GM19324 (cell line): Measurements from ENCODE around the gene SLC25A25.
"Not testable (repeated sequence)": the region's sequence is repeated elsewhere in the genome, so short reads cannot be mapped to it uniquely, and the experiment has no call there.

Experiments used
- ATAC-seq: cut with Tn5 transposase; IDR thresholded peaks from one replicate; pipeline ENCODE4 v1.9.1; 2021; ENCODE audit warnings: mild to moderate bottlenecking, moderate library complexity; ENCODE audit not compliant: unreplicated experiment, low FRiP score

SLC25A25 gene

GRCh38 chr9:128067645-128068385 lies at the start of gene SLC25A25:
Gene SLC25A25, plus strand, starts transcription at chr9:128068232. Its CDS starts 88 bp downstream, at chr9:128068320.
- ATAC-seq = peak; percentile 81

DNA sequence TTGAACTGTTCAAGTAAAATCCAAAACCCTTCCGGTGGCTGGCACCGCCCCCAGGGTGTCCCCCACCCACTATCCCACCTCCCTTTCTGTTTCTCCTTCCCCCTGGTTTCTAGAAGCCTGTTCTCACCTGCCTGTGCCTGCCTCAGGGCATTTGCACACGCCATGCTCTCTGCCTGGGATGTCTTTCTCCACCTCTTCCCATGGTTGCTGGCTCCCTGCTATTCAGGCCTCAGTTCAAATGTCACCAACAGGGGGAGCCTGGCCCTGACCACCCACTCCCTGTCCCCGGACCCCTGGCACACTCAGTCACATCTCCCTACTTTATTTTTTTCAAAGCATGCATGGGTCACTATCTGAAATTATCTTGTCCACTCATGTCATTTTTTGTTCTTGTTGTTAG lies 47.3 kb upstream of the SLC25A25 start:
- no peak for ATAC-seq

- no peak for ATAC-seq
Observed at GRCh38 chr9:128021098-128021497, 46.9 kb upstream of the SLC25A25 start.

- ATAC-seq = no peak
Observed at GRCh38 chr9:128022886-128023285, 45.1 kb upstream of the SLC25A25 start.

DNA sequence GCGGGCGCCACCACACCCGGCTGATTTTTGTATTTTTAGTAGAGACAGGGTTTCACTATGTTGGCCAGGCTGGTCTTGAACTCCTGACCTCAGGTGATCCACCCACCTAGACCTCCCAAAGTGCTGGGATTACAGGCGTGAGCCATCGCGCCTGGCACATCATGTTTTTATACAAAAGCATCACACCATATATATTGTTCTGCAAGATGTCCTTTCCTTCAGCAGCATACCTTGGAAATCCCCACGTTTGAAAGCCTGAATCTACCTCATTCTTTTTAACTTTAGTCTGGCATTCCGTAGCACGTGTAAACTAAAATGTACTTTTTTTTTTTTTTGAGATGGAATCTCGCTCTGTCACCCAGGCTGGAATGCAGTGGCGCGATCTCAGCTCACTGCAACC lies 44.4 kb upstream of the SLC25A25 start:
- ATAC-seq = not testable (repeated sequence)

DNA sequence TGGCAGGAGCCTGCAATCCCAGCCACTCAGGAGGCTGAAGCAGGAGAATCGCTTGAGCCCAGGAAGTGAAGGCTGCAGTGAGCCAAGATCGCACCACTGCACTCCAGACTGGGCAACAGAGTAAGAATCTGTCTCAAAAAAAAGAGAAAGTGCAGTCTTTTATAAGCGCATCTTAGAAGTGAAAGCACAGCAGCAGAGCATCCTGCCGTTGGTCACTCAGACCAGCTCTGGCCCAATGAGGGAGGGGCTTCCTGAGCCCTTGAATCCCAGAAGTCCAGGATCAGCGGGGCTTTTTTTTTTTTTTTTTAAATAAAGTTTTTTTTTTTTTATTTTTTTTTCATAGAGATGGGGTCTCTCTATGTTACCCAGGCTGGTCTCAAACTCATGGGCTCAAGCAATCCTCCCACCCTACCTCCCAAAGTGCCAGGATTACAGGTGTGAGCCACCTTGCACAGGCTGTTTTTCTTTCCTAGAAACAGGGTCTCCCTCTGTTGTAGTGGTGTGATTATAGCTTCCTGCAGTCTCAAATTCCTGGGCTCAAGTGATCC lies 43.2 kb upstream of the SLC25A25 start:
- no peak for ATAC-seq

- no peak for ATAC-seq
Observed at GRCh38 chr9:128025736-128026135, 42.3 kb upstream of the SLC25A25 start.

GRCh38 chr9:128026255-128026772 lies 41.7 kb upstream of the SLC25A25 start:
- no peak for ATAC-seq

DNA sequence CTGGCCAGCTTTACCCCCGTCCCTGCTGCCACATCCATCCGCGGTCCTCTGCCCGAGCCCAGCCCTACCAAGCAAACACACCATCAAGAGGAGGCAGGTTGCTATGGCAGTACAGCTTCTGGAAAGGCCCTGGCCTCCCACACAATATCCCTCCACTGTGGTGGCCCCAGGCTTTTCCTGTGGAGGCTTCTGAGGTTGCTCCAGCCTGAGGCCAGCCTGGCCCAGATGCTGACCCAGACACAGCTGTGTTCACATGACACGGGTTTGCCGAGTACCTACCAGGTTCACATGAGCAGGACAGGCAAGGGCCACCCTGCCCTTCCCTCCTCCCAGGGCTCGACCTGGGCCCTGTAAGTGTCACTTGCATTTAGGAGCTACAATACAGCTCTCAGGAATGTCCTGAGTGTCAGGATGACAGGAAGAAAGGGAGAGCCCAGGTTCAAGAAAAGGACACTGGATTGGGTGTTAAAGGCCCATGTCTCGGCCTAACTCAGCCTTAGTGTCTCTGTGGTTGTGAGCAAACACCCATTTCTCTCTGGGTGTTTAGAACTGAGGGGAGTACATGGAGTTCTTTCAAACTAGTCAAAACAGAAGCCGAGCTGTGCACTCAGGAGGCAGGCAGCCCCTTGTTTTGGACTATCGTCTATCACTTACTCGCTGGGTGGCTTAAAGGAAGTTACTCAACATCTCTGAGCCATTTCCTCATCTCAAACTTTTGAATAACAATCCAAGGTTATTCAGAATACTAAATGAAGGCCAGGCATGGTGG lies 41.1 kb upstream of the SLC25A25 start:
- ATAC-seq = no peak

DNA sequence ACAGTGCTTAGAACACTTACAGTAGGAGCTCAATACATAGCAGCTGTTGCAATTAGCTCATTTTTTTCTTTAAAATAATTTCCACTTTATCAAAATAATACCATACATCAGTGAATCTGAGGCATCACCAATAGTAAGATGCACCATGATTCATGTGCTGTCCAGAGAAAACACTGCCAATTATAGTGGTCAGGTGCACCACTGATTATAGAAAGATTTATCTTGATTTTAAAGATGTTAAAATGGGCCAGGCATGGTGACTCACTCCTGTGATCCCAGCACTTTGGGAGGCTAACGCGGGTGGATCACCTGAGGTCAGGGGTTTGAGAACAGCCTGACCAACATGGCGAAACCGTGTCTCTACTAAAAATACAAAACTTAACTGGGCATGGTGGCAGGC lies 40.3 kb upstream of the SLC25A25 start:
- ATAC-seq = no peak

DNA sequence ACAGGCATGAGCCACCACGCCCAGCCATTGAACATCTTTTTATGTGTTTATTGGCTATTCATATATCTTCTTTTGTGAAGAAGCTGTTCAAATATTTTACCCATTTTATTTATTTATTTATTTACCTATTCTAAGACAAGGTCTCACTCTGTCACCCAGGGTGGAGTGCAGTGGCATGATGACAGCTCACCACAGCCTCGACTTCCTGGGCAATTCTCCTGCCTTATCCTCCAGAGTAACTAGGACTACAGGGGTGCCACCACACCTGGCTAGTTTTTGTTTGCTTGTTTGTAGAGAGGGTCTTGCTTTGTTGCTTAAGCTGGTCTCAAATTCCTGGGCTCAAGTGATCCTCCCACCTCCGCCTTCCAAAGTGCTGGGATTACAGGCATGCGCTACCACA lies 34.4 kb upstream of the SLC25A25 start:
- no peak for ATAC-seq

GRCh38 chr9:128034821-128035652 lies 33.0 kb upstream of the SLC25A25 start:
- no peak for ATAC-seq

GRCh38 chr9:128036522-128036921 lies 31.5 kb upstream of the SLC25A25 start:
- ATAC-seq = not testable (repeated sequence)

GRCh38 chr9:128040783-128041182 lies 27.2 kb upstream of the SLC25A25 start:
- not testable (repeated sequence) for ATAC-seq

DNA sequence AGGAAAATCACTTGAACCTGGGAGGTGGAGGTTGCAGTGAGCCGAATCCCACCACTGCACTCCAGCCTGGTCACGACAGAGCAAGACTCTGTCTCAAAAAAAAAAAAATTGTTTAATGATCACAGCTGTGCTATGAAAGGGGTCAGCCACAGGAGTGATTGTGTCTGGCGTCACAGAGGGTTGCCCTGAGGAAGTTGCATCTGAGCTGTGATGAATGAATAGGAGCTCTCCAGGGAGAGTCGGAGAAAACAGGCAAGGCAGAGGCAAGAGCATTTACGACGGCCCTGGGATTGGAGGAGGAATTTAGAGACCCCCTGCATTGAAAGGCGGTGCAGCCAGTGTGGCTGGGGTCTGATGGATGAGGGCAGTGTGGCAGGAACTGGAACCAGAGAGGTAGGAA lies 26.0 kb upstream of the SLC25A25 start:
- no peak for ATAC-seq

DNA sequence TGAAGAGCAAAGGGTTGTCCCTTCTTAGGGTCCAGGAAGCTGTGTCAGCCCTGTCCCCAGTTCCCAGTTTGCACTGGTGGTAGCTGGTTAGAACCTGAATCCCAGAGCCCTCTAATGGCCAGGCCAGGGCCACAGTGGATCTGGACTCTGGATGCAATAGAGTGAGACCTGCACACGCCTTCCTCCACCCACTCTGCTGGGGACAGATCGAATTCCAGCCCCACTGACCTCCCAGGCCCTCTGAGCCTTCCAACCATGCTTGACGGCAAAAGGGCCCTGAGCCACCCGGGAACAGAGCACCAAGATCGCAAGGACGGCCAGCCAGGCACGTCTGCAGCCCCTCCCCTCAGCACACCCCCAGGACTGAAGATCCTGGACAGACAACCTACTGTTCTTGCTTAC lies 24.6 kb upstream of the SLC25A25 start:
- no peak for ATAC-seq

DNA sequence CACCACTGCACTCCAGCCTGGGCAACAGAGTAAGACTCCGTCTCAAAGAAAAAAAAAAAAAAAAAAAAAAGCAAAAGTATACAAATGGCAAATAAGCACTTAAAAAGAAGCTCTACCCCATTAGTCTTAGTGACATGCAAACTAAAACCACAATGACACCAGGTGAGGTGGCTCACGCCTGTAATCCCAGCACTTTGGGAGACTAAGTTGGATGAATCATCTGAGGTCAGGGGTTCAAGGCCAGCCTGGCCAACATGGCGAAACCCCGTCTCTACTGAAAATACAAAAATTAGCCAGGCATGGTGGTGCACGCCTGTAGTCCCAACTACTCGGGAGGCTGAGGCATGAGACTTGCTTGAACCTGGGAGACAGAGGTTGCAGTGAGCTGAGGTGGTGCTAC lies 22.6 kb upstream of the SLC25A25 start:
- ATAC-seq = not testable (repeated sequence)

GRCh38 chr9:128045831-128046230 lies 22.2 kb upstream of the SLC25A25 start:
- no peak for ATAC-seq

GRCh38 chr9:128047231-128047630 lies 20.8 kb upstream of the SLC25A25 start:
- no peak for ATAC-seq

DNA sequence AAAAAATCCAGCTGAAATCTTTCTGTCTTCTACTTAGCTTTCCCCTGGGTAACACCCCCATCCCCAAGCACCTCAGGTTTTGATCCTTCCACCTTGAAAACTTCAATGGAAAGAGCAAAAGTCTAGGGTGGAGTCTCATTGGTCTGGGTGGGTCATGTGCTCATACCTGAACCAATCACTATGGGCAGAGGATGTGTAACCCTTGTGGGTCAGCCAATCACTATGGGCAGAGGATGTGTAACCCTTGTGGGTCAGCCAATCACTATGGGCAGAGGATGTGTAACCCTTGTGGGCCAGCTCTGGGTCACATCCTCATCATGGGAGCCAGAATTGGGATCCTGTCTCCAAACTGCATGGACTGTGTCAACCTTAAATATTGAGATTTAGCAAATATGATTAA lies 19.4 kb upstream of the SLC25A25 start:
- ATAC-seq = no peak
